Testis (tissue), 3 donors: ENCODE results near the gene EAF1. TPM values are rescaled to one million over a fixed set of nuclear protein-coding genes. Genes with fewer than 3 reads are reported as not detected.
"Not testable (repeated sequence)": the region's sequence is repeated elsewhere in the genome, so short reads cannot be mapped to it uniquely, and the experiment has no call there.

Source experiments
- DNase-seq: peaks from one replicate; pipeline ENCODE4 v3.0.0-alpha.2; 2019
- H3K27ac ChIP-seq, 2 donors: fragments of 200-600 bp; sonication (generic); one replicate each; pipeline ENCODE4 v1.5.1; 2019
- H3K27me3 ChIP-seq: fragments of 200-600 bp; sonication (generic); one replicate; pipeline ENCODE4 v1.5.1; 2019
- H3K36me3 ChIP-seq: fragments of 200-600 bp; sonication (generic); one replicate; pipeline ENCODE4 v1.5.1; 2017; ENCODE audit warnings: low read depth; ENCODE audit errors: missing control alignments
- H3K4me1 ChIP-seq: fragments of 200-600 bp; sonication (generic); one replicate; pipeline ENCODE4 v1.5.1; 2019
- H3K4me3 ChIP-seq, 2 donors: fragments of 200-600 bp; sonication (generic); one replicate each; pipeline ENCODE4 v1.5.1; 2017 to 2019
- H3K9me3 ChIP-seq: fragments of 200-600 bp; sonication (generic); one replicate; pipeline ENCODE4 v1.5.1; 2017
- POLR2A ChIP-seq: fragments of 450-650 bp; IDR thresholded peaks from one replicate; pipeline ENCODE4 v1.6.1; 2017; ENCODE audit warnings: antibody characterized with exemption, mild to moderate bottlenecking, moderate library complexity
- WGBS, 2 donors: methylation state at CpG; one replicate each; pipeline ENCODE4 v1.1.5; 2018; 5-methylcytosine and 5-hydroxymethylcytosine counted together
- intact Hi-C: fragments of 100-400 bp; cut with DNase I; formaldehyde crosslinking; loops from one replicate; pipeline ENCODE4 v1.15.1; 2023; ENCODE audit warnings: low total_unique reads
- polyA plus RNA-seq: library from polyadenylated mRNA; stranded (reverse); fragments of 350-450 nt; fragmentation: Illumina TruSeq; extraction: RNeasy Lipid Tissue Mini Kit (QIAGEN cat#74804); gene quantifications from one replicate; pipeline ENCODE4 v1.2.3, GENCODE V29; 2014; ENCODE audit warnings: low read depth, low replicate concordance; ENCODE audit not compliant: insufficient read depth
- total RNA-seq, 2 donors: library from RNA; depleted of rRNA; stranded (reverse); fragments of >200 nt; gene quantifications; one replicate each; pipeline ENCODE4 v1.2.3, GENCODE V29; 2016
- TF ChIP-seq, protein P1 (sequence below), 3 experiments: fragments of 450-650 bp in 2 of 3; fragments of 200-600 bp in 1 of 3; sonication (generic) in 1 of 3; IDR thresholded peaks; one replicate each; pipeline ENCODE4 v1.5.1; 2016 to 2019; ENCODE audit warnings: antibody characterized with exemption in 3 of 3, mild to moderate bottlenecking in 2 of 3, moderate library complexity in 1 of 3

Gene EAF1
- total and polyA plus RNA-seq, 3 donors from 2014 or later = 25.5 to 33.4 (median 28.5) TPM

DNA sequence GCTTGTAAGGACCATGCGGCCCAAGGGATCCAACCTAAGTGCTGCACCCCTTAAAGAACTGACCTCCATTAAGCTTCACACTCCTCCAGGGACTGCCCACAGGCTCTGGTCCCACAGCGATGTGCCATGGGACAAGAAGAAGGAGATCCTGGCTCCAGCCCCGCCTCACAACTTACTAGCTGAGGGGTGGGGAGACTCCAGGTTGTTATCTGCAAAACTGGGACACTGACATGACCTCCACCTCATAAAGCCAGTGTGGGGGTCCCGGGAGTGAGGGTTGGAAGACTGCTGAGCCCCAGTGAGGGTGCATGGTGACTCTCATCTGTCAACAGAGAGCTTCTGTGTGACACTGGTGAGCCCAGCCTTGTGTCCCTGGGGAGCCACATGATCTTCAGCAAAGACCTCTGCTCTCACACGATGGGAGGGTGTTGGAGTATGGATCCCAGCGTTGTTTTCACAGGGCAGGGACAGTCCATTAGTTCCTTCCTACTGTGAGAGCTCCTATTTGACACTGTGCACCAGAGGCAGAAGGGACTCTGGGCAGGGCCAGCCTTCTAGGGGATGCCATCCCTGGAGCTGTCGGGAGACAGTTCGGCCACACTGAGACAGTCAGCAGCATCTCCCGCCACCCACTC lies 26.7 kb downstream of the EAF1 start:
- H3K27ac ChIP-seq = no peak overlapping the region
- H3K4me1 ChIP-seq = no peaks in the 10 kb centered on the region
- no peak for DNase-seq
- TF ChIP-seq, protein P1, sequence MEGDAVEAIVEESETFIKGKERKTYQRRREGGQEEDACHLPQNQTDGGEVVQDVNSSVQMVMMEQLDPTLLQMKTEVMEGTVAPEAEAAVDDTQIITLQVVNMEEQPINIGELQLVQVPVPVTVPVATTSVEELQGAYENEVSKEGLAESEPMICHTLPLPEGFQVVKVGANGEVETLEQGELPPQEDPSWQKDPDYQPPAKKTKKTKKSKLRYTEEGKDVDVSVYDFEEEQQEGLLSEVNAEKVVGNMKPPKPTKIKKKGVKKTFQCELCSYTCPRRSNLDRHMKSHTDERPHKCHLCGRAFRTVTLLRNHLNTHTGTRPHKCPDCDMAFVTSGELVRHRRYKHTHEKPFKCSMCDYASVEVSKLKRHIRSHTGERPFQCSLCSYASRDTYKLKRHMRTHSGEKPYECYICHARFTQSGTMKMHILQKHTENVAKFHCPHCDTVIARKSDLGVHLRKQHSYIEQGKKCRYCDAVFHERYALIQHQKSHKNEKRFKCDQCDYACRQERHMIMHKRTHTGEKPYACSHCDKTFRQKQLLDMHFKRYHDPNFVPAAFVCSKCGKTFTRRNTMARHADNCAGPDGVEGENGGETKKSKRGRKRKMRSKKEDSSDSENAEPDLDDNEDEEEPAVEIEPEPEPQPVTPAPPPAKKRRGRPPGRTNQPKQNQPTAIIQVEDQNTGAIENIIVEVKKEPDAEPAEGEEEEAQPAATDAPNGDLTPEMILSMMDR (IDR thresholded peaks at IDR 0.05) = no peak
- no peak for TF ChIP-seq POLR2A
- H3K4me3 ChIP-seq = no peak overlapping the region
- intact Hi-C loops = no loop called here
- 79 to 86% methylated on average over 8 to 9 of the region's 9 CpGs for WGBS, 2 donors
- H3K36me3 ChIP-seq = no peaks in the 10 kb centered on the region
- H3K27me3 ChIP-seq = no peaks in the 10 kb centered on the region
- no peaks in the 10 kb centered on the region for H3K9me3 ChIP-seq

DNA sequence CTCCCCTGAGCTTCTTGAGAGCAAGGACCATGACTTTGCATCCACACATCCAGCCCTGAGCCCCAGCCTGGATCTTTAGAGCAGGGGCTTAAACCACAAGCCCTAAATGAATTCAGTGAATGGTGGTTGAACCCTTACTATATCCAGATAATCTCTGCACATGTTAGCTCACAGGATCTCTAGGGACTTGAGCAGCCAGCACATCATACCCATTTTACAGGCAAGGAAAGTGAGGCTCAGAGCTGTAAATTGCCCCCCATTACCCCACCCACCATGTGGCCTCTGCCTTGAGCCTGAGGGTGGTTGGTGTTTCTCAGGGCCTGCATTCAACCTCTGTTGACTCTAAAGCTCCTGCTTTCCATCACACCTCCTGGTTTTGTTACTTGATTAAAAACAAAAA lies 27.6 kb downstream of the EAF1 start:
- intact Hi-C loops = no loop called here
- TF ChIP-seq, protein P1 (IDR thresholded peaks at IDR 0.05) = no peak
- TF ChIP-seq POLR2A = no peak
- Histone ChIP-seq H3K9me3 (no peaks in the 10 kb centered on the region), H3K27ac (no peak overlapping the region), H3K4me1 (no peaks in the 10 kb centered on the region), H3K4me3 (no peak overlapping the region), H3K27me3 (no peaks in the 10 kb centered on the region), H3K36me3 (no peaks in the 10 kb centered on the region)
- no peak for DNase-seq

DNA sequence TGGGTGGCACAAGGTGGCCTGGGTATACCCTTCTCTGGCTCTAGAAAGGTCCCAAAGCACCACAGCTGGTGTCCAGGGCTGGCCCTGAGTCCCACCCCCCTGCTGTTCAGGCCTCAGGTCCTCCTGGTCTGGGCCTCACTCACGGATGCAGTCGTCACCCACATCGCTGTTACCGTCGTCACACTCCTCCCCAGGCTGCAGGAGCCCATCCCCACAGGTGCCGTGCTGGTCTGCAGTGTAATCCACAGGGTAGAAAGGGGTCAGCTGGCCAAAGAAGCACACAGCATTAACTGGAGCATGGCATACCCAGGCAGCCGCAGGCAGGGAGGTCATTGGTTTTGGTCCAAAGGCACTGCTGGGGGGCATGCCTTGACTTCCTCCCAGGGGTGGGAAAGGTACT lies 28.4 kb downstream of the EAF1 start:
- TF ChIP-seq, protein P1 (IDR thresholded peaks at IDR 0.05) = no peak
- no peak for TF ChIP-seq POLR2A
- no peaks in the 10 kb centered on the region for H3K9me3 ChIP-seq
- DNase-seq = no peak
- WGBS, 2 donors = 90 to 100% methylated on average over 2 to 7 of the region's 7 CpGs
- no peak overlapping the region for H3K27ac ChIP-seq
- no peaks in the 10 kb centered on the region for H3K4me1 ChIP-seq
- no peaks in the 10 kb centered on the region for H3K27me3 ChIP-seq
- H3K36me3 ChIP-seq = no peaks in the 10 kb centered on the region
- intact Hi-C loops = no loop called here
- H3K4me3 ChIP-seq = no peak overlapping the region

DNA sequence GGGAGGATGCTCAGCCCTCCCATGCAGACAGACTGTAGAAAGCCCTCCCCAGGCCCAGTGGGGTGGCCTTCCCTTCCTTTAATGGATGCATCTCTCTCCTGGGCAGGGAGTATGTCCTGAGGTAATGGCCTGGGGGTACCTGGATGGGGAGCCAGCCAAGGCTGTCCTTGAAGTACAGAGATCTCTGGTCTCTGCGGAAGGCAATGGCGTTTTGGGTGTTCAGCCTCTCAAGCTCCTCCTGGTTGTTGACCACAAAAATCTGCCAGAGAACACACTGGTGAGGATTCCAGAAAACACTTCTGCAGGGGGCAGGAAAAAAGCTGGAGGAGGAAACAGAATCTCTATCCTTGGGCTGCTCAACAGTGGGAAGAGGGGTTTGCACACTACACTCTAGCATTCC lies 28.9 kb downstream of the EAF1 start:
- H3K4me1 ChIP-seq = no peaks in the 10 kb centered on the region
- 85 to 100% methylated on average over 2 of the region's 2 CpGs for WGBS, 2 donors
- TF ChIP-seq, protein P1 (IDR thresholded peaks at IDR 0.05) = no peak
- no peak for TF ChIP-seq POLR2A
- H3K9me3 ChIP-seq = no peaks in the 10 kb centered on the region
- no peak overlapping the region for H3K27ac ChIP-seq
- intact Hi-C loops = no loop called here
- H3K27me3 ChIP-seq = no peaks in the 10 kb centered on the region
- DNase-seq = no peak
- H3K4me3 ChIP-seq = no peak overlapping the region
- H3K36me3 ChIP-seq = no peaks in the 10 kb centered on the region

DNA sequence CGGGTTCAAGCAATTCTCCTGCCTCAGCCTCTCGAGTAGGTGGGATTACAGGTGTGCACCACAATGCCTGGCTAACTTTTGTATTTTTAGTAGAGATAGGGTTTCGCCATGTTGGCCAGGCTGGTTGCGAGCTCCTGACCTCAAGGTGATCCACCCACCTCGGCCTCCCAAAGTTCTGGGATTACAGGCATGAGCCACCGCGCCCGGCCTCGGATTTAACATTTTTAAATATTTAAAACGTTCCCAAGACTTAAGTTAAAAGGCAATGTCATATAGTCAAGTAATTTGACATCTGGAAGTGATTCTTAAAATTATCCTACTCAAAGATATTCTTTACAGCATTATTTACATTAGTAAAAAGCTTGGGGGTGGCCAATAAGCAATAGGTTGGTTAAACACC lies 29.5 kb downstream of the EAF1 start:
- H3K27me3 ChIP-seq, H3K27ac ChIP-seq, H3K36me3 ChIP-seq, H3K9me3 ChIP-seq, intact Hi-C loops, DNase-seq, H3K4me1 ChIP-seq, H3K4me3 ChIP-seq: not testable (repeated sequence)
- WGBS, 2 donors = 91 to 92% methylated on average over 10 of the region's 10 CpGs
